GM12872 (cell line): ENCODE results near the gene ARPC3.

Source experiments
- CTCF ChIP-seq: IDR thresholded peaks from 3 replicates; pipeline ENCODE4 v1.5.1; 2011; ENCODE audit warnings: low read depth, mild to moderate bottlenecking, low read length, moderate library complexity; ENCODE audit not compliant: insufficient read depth

ARPC3 gene

GRCh38 chr12:110458756-110459155 is 8.6 kb upstream of the ARPC3 start:
- TF ChIP-seq CTCF: no peak

GRCh38 chr12:110453569-110454296 is 3.6 kb upstream of the ARPC3 start:
- no peak for TF ChIP-seq CTCF

- TF ChIP-seq CTCF: no peak
Observed at GRCh38 chr12:110451263-110451662, 1.1 kb upstream of the ARPC3 start.

- no peak for TF ChIP-seq CTCF
Observed at GRCh38 chr12:110444455-110444854, 5.7 kb downstream of the ARPC3 start.

- TF ChIP-seq CTCF: no peak
Observed at GRCh38 chr12:110436231-110436630, 13.9 kb downstream of the ARPC3 start.

- no peak for TF ChIP-seq CTCF
Observed at GRCh38 chr12:110431957-110432587, 18.1 kb downstream of the ARPC3 start.

GRCh38 chr12:110426406-110426805 is 23.7 kb downstream of the ARPC3 start:
- no peak for TF ChIP-seq CTCF
